MV-4-11 (cell line): Measurements from ENCODE around the gene DBX1.
"Not testable (repeated sequence)": the region's sequence is repeated elsewhere in the genome, so short reads cannot be mapped to it uniquely, and the experiment has no call there.

Source experiments
- DNase-seq: peaks from one replicate; lab custom pipeline; 2025; lab: John Stamatoyannopoulos, UW

The DBX1 gene, protein sequence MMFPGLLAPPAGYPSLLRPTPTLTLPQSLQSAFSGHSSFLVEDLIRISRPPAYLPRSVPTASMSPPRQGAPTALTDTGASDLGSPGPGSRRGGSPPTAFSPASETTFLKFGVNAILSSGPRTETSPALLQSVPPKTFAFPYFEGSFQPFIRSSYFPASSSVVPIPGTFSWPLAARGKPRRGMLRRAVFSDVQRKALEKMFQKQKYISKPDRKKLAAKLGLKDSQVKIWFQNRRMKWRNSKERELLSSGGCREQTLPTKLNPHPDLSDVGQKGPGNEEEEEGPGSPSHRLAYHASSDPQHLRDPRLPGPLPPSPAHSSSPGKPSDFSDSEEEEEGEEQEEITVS

DNA sequence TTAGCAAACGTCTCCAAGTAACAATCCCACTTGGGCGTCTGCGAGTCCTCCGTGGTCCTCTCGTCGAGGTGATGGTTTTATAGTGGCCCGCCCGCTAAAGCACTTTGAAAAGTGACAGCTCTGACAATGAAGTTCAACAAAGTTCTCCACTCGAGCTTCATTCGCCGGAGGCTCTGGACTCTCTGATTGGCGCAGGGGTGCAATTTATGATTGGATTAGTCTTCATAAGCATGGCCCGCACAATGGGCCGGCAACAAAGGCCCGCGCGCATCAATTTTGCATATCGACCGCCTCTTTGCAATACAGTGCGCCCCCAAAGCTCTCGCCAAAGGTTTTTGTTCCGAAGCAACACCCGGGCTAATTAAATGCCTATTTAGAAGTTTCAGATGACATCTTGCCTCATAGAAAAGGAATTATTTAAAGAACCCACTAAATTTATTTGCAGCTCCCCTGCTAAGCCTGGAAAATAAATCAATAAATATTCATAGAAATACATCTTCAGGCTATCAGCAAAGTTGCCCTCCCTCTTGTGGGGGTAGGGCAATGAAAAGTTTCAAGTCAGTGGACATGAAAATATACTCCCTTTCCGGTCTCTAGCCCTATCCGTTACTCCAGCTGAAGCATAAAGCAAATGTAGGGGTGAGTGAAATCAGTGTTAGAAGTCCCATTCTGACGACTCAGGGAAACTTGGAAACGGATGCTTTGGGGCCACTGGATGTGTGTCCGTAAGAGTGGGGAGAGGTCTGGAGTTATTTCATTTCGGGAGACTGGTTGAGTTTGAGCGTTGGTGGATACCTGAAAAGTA lies at the start of gene DBX1:
Gene DBX1, minus strand, starts transcription at position 51 of the 805 bp plus-strand sequence. CDS start 151 bp downstream, outside the sequence.
- DNase-seq, result no peak

DNA sequence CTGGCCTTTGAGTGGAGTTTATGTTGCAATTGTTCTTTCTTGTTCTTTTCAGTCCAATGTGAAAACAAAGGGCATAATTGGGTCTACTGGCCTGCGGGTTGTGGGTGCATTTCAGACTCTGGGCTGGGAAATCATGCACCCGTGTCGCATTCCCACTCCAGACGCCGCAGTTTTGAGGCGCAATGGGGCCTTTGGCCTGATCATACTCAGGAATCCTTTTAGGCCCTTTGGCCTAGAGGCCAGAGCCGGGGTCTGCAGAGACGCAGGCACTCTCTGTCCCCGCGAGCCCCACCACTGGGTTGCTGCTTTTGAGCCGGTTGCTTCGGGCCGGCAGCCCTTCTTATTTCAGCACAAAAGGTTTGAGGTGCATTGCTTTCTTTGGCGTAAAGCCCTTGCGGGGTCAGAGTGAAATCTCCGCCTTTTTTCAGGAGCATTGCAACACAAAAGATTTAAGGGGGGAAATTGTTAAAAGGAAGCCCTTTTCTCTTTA lies 48.4 kb upstream of the DBX1 start:
- DNase-seq, result no peak

DNA sequence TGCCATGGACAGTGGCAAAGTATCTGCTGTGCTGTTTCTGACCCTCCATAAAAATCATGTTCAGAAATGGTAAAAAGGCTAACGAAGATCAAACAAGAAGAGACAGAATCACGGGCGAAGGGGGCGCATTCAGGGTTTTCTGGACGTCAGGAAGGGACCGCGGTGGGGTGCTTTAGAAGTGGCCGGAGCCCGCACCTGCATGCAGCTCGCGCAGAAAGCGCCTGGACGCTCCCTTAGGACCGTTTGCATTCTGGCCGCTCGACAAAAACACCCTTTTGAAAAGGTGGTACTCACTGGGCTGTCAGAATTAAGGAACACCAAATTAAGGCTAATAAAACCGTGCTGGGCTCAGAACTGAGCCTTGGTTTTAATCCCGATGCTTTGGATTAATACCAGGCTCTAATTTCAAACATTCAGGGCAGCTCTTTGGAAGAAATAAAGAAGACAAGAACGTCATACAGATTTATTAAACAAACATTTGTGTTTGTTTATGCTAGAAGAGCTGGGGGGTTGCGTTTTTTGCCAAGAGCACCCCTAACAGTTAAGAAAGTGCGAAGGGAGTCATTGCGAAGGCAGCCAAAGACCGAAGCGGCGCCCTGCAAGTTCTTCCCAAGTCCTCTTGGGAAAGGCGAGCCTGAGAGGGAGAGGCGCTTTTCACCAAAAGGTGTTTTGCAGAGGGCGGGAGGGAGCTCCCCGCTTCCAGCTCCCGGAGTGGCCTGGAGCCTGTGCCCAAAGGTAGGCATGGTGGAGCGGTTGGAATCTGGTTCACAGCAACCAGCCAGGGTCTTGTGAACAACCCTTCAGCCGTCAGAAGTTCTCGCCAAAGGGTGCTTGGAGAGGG lies 47.7 kb upstream of the DBX1 start:
- DNase-seq, result no peak

DNA sequence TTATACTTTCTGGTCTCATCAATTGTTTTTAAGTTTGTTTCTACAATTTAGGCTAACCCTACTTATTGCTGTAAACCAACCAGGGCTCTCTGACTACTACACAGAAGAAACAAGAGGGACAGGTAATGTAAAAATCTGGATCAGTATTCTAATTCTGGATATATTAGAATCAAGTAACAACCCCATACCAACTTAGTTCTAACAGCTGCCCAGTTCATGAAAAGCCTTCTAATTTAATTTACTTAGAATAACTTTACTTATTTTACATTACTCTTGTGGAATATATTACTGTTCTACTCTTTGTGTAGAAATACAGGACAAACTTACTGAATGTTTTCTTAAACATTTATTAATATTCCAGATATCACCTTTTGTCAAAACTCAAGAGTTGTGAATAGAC lies 45.5 kb upstream of the DBX1 start:
- DNase-seq, result no peak

DNA sequence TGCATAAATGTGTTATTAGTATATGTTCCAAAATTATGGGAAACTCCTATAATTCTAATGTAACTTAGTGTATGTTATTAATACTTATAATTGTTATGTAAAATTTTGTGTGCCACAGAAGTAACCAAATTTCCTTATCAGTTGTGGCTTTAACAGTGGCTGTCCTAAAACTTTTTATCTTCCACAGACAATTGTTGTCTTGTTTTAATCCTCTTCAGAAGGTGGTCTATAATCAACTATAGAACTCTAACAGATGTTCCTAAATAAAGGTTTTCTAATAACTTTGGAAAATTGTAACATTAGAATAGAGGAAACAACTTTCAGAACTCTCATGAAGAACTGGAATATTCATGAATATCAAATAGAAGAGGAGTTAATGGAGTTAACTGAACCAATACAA lies 44.4 kb upstream of the DBX1 start:
- no peak for DNase-seq

DNA sequence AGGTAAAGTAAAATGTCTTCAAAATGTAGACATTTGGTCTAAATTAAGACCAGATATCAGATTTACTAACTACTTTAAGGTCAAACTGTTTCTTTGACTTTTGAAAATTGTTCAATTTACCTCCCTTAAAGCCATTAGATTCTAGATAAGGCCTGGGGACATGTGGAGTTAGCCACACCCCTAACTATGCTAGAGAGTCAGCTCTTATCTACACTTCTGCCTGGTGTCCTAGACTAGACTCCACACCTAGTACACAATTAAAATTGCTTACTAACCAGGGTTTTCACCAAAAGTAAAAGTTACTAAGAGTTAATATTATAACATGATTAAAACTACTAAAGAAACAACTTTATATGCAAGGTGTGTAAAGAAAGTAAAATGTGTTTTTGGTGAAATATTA lies 43.6 kb upstream of the DBX1 start:
- no peak for DNase-seq

DNA sequence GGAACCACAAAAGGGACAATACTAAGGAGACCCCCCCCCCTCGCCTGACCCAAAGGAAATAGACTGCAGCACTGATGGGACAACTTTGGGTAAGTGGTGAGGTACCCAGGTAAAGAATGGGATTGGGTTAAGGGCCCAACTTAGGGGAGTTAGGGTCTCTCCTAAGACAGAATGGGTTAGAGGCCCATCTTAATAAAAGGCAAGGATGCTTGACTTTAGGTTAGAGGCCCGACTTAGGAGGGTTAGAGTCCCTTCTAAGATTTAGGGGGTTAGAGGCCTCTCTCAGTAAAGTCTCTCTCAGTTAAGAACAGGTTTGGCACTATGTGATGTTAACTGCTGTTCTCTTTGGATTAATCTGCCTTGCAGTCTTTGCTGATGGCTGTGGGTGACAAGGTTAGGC lies 41.0 kb upstream of the DBX1 start:
- DNase-seq, result no peak

DNA sequence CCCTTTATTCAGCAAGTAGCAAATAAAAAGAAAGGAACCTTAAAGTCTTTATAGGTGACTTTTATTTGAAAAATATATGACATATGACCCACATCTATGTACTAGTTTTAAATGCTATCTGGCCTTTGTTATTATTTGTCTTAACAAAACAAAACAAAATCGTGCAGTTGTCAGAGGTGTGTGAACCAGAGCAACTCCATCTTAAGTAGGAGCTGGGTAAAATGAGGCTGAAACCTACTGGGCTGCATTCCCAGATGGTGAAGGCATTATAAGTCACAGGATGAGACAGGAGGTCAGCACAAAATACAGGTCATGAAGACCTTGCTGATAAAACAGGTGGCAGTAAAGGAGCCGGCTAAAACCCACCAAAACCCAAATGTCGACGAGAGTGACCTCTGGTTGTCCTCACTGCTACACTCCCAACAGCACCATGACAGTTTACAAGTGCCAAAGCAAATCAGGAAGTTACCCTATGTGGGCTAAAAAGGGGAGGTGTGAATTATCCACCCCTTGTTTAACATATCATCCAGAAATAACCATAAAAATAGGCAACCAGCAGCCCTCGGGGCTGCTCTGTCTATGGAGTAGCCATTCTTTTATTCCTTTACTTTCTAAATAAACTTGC lies 40.2 kb upstream of the DBX1 start:
- not testable (repeated sequence) for DNase-seq

DNA sequence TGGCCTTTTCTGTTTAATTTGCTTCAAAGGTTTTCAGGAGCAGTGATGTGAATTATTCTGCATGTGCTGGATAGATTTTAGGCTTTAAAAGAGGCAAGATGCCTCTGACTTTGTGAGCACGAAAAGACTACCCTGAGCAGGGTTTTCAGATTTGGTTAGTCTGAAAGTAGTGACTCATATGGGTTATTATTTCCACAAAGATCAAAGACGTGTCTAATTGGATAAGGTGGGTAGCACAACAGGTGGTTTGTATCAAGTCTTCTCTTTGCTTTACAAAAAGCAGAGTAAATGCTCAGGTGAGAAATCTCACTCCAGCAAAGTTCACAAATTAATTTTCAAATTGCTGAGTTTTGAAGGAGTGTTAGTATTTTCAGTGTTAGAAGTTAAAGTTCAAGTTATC lies 37.6 kb upstream of the DBX1 start:
- DNase-seq, result no peak

DNA sequence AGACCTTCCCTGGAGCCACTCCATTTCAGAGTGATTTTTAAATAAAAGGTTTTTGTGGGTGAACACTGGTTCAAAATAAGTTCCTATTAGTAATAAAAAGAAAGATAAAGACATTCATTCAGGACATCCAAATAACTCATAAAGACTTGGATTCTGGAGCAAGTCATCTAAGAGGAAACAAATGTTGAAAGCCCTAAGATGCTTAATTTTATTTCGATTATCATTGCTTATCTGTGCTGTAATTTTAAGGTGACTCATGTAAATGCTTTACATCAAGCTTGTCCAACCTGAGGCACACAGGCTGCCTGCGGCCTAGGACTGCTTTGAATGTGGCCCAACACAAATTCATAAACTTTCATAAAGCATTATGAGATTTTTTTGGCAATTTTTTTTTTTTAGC lies 34.2 kb upstream of the DBX1 start:
- no peak for DNase-seq

DNA sequence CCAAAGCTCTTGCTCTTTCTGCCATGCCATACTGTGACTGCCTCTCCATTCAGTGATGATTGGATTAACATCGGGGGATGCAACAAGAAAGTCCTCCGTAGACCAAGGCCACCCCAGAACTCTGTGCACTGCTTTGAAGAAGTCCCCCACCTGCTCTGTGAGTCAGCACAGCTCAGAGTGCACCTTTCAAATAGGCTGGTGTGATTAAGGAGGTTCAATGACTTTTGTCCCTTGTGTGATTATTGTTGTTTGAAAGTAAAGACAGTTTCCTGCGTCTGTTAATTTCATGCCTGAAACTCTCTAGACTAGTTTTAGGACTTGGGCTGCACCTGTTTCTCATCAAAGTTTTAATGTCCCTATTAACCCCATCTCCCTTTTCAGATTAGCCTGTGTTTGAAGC lies 33.0 kb upstream of the DBX1 start:
- DNase-seq, result no peak

DNA sequence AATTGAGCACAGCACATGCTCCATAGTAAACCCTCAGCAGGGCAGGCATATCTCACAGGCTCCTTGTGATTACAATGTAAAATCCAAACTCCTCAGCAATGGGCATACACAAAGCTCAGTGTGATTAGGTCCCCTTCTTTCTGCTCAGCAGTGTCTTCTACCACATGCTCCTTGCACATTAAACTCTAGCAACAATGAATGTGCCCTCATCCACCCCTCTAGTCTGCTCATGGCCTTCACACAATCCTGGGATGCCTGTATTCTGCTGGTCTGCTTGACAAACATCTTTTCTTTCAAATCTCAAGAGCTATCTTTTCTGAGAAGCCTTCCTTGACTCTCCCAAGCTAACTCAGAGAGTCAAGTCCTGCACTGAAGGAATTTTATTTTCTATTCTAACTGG lies 32.4 kb upstream of the DBX1 start:
- no peak for DNase-seq

DNA sequence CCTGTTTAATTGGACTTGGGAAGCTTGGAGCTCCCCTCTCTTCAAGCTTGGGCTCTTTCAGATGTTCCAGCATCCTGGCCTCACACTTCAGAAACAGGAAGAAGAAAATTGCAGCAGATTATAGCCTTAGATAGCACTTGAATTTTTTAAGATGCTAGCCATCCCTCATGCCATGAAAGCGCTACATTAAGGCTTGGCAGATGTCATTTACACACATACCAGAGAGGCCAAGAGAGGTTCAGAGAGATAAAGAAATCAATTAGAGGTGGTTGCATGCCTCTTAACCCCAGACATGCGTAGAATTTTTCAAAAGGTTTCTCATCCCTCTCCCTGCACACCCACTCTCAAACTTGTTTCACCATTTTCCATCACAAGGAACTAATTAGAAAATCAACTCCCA lies 31.9 kb upstream of the DBX1 start:
- no peak for DNase-seq

DNA sequence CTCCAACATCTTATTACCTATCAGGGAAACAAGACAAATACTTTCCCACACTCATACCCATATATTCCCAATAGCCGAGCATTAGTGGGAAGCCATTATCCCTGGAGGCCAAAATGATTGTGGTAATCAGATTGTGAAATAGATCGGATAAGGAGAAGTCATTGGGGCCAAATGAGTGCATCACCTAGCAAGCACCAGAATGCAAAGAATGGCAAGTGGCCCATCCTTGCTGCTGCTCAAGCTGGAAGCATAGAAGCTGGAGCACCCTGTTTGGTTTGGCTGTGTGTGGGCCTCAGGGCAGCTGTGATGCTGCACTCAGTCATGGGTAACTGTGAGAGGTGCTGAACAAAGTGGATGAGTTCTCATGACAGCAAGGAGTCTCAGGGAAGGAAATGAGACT lies 18.7 kb upstream of the DBX1 start:
- DNase-seq, result no peak

DNA sequence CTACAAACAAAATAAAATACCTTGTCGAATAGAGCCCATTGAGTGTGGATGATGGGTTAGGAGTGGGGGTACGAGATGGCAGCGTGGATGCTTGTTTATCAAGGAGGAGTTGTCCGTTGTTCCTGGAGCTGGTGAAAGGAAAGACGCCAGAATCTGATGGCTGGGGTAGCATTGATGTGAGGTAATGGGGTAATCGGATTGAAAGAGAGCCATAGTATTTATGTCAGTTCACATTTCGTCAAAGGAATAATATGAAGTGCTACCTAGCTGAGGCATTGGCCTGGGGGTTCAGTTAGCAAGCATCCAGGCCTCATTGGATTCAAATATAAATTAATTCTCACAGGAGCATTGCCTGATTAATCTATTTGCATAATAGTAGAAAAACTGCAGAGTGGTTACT lies 16.9 kb upstream of the DBX1 start:
- no peak for DNase-seq

DNA sequence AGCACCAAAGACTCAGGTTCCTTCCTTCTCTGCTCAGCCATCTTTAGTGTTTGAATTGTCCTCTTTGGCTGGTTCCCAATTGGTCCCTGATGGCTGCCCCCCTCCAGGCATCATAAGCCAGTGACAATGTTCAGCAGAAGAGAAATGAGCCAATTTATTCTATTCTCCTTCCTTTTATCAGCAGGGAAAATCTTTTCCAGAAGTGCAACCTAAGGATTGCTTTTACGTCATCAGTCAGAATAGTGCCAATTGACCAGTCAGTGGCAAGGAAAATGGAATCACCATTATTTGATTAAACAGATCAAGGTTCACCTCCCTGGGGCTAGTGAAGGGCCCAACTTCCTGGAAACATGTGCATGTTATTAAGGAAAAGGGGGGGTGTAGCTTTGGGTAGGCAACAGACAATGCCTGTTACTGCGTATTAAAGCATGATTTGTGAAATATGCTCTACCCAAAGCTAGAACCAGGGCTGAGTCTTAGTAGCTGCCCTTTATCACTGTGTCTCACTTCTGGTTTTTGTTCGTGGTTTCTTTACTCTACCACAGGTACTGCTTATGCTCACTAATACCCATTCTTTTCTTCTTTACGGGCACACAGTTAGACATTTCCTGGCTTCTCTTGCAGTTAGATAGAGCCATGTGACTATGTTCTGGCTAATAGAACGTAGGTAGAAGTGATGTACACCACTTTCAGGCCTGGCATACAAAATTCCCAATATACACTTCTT lies 12.6 kb upstream of the DBX1 start:
- DNase-seq, result no peak

DNA sequence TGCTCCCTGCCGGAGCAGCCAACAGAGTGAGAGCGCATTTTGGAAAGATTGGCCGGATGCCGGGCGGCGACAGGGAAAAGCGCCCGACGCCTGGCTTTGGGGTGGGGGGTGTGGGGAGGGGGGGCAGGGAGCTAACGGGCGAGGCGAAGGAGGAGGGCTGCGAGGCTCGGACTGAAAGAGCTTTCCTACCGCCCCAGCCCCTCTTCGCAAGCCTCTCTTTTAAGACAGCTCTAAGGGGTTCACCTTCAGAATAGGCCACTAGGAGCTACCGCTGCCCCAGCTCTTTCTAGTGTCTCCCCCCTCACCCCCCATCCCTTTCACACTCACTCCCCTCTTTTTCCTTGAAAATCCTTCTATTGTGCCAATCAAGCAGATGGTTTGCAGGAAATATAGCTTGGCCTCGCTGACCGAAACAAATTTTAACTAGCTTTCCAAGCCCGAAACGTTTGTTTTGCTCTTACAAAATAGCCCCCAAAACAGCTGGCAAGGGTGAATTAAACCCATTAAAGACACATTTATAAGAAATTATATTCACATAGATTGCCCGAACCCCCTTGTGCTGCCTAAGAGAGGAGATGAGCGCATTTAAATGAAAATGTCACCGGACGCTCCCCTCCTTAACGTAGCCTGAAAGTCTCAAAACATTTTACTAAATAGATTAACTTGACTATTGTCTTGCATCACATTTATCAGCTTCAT lies 3.7 kb upstream of the DBX1 start:
- no peak for DNase-seq

DNA sequence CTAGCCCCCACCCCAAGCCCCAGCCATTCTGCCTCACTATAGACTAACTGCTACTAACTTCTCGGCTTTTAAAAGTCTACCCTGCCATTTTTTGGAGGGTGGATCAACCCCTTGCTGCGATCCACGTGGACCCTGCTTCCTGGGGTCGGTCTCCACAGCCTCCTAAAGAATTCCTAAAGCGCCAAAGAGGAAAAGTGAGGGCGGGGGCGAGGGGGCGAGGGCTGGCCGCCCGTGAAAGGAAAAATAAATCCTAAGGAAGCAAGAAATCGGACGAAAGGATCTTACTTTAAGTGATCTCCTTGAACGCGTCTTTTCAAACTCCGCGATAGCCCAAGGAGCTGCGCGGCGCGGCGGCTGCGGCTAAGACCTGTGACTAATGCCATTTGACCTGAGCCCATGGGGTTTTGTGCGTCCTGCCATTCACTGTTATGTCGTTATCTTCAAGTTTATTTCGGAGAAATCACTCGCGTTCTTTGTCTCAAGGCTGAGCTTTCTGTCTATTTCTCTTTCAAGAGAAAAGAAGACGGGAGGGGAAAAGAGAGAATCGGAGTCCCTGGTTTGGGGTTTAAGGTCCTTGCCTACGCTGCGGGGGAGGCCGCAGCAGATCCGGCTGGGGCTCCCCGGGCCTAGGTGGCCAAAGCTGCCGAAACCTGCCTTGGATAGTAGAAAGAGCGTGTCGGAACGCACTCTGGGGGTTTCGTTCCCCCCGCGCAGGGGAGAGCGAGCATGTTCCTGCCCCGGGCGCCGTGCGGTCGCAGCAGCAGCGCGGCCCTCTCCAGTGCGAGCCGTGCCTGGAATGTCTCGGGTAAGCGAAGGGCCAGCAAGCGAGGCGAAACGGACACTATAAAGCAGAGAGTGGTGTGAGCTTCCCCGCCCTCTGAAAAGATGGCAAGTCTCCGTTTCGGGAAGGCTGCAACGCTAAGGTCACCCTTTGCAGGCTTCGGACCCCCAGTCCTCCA lies 2.8 kb upstream of the DBX1 start:
- DNase-seq, result no peak

DNA sequence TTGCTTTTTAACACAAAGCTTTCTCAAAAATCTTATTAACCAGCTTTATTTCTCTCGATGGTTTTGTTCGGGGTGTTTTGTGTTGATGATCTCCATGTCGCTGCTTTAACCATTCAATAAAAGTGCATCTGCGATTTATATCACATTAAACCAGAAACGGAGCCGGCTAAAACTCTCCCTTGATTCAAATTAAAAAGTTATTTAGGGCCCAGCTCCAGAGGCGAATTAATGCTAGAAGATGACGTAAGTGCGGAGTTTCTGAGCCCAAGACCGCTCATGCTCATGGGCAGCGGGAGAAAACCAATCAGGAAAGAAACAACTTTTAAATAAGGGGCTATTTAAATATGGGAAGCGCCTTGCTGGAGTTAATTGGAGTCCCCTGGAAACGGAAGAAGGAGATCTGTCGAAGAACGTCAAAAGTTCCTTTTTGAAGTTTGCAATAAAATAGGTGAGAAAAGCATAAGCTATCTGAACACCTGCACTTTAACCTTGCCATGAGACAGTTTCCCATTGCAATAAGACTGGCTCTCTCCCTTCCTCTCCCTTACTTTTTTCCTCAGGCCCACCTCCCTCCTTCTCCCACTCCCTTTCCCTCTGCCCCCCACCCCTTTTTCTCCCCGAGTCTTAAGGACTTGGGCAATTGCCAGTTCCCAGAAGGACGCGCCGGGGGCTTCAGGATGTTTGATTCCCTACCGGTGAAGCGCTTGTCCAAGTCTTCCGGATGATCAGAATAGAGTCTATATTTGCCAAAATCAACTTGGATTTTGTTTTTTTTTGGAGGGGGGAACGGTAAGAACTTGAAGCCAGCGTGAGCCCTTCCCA lies 1.9 kb upstream of the DBX1 start:
- no peak for DNase-seq
